Measurements from ENCODE around the gene NSRP1. TPM values are rescaled to one million over a fixed set of nuclear protein-coding genes. Genes with fewer than 3 reads are reported as not detected.

NSRP1 gene
- total RNA-seq, 1 donor from 2014 or later = 35.7 TPM

DNA sequence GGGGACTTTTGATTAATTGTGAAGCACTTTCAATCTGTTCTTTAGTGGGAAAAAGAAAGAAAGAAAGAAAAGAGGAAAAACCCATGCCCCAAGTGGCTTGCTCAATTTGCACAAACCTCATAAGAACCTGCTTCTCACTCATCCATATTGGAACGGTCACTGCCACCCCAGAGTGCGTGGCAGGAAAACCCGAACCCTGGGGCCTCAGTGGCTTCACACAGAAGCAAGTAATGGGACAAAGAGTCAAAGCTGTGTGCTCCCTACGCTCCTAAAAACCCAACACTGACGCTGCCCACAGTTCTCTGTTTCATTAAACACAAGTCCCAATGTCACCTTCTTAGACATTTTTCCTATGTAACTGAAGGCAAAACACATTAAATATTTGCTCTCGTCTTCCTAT is 117.7 kb downstream of the NSRP1 start:
- intact Hi-C loops (cut with DNase I) = no loop called here

DNA sequence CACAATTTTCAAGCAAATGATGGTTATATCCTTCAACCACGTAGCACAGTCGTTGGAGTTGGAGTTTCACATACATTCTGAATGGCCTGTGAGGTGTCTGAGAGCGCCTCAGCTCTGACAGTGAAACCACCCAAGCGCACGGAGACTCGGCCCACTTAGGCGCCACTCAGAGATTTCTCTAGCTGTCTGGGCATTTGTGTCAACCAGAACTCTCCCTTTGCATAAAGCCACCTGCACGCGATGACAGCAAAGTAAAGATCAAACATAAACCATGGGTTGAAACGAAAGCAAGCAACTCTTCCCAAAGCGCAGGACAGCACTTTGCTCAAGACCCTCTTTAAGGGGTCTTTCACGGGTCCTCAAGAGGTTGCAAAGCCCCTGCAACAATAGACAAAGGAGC is 118.3 kb downstream of the NSRP1 start:
- intact Hi-C loops (cut with DNase I) = no loop called here

More for the DNA sequence above, 117.7 kb downstream of the NSRP1 start:
- no peak for DNase-seq (ENCODE audit: low spot score)

DNA sequence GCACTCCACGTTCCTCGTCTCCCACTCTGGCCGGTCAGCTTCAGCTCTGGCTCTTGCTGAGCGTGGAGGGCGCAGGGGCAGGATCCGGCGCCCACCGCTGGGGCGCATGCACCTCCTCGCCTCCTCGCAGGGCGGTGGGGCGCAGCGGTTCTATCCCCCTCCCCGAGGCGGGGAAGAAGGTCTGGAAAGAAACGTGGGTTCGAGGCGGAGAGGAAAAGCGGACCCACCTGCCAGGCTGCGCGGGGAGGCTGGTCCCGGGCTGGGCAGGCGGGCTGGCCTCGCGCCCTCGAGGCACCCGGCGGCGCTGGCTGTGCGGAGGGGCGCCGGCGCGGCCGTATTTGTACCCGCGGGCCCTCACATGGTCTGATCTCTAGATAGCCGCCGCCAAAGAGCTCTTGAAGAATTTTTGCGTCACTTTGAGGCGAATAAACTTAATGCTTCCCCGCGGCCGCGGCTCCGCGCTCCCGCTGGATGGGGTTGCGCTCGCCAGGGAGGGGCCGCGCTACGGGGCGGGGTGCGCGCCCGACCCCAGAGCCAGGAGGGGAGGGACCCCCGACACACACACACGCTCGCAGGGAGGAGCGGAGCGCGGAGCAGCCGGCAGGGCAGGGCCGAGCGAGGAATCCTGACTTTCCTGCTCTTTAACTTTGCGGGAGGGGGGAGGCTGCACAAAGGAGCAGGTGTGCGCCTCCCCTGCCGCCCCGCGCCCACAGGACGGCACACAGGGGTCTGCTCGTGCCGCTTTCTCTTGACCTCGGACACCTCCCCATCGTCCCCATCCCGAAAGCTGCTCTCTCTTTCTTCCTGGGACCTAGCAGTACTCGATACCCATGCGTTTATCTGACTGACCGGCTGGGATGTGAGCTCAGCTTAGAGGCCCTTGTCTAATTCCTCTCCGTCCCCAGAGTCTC is 119.0 kb downstream of the NSRP1 start, which contains the start of gene SLC6A4:
SLC6A4 (minus strand) TSS at position 312 of the 911 bp plus-strand sequence. CDS start 13,739 bp downstream, outside the sequence.
- intact Hi-C loops (cut with DNase I) = no loop called here
- no peak for DNase-seq (ENCODE audit: low spot score)

More for the DNA sequence above, 118.3 kb downstream of the NSRP1 start:
- DNase-seq (ENCODE audit: low spot score) = no peak

Small RNAs within 50 kb of the gene (microRNA-seq; reads per million reads assigned to microRNA genes)
- not detected for gene MIR423

Other genes with a start within 250 kb of the NSRP1 start
- 38.8 TPM for gene SSH2, start 186.6 kb upstream of the NSRP1 start, total RNA-seq
- gene EFCAB5, start 175.2 kb upstream of the NSRP1 start, total RNA-seq = not detected
- 0.70 TPM for gene SLC6A4, start 118.9 kb downstream of the NSRP1 start, total RNA-seq
- 14.1 TPM for gene BLMH, start 175.1 kb downstream of the NSRP1 start, total RNA-seq
- gene TMIGD1, start 217.2 kb downstream of the NSRP1 start, total RNA-seq = not detected

Data from cardiac septum (tissue), 1 donor.